DMS153 treated with DMSO at 0.1 percent for 48 hours (cell line): Measurements from ENCODE around the gene MKRN3.
"Not testable (repeated sequence)": the region's sequence is repeated elsewhere in the genome, so short reads cannot be mapped to it uniquely, and the experiment has no call there.

Experiments
- DNase-seq: peaks from one replicate; lab custom pipeline; 2025; ENCODE audit not compliant: unreplicated experiment; lab: John Stamatoyannopoulos, UW

MKRN3 gene

DNA sequence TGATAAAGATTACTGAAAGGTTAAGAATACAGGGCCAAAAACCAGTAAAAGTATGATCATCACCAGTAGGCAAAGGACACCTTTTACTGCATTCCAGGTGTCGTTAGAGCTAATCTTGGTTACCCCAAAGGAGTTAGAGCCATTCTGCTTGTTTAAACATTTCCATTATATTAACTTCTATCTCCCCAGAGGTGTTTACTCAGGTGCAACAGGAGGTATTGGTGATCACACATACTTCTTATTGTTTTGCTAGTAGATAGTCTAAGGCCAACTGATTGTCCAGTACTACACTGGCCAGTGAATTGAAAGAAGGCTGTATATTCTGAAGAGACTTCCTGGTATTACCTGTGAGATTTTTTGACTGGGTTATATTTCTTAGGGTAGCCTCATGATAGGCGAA lies 22.8 kb downstream of the MKRN3 start:
- no peak for DNase-seq

DNA sequence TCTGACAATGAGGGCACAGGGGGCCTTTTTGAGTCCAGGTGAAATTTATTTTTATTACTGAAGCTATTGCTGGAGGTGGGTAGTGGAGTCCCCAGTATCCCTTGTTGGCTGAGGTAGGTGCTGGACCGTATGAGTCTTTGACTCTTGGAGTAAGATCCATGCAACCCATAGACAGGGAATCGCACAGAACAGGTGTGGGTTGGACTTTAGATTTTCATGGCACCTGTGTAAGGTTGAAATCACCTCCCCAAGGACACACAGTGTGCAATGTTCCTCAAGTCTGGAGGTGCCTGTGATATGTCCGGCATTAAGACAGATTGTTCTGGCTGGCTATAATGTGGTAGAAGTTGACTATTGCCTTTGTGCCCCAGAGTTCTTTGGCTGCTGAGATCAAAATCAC lies 23.5 kb downstream of the MKRN3 start:
- no peak for DNase-seq

- no peak for DNase-seq
Measured at GRCh38 chr15:23594252-23594770, 28.8 kb downstream of the MKRN3 start.

DNA sequence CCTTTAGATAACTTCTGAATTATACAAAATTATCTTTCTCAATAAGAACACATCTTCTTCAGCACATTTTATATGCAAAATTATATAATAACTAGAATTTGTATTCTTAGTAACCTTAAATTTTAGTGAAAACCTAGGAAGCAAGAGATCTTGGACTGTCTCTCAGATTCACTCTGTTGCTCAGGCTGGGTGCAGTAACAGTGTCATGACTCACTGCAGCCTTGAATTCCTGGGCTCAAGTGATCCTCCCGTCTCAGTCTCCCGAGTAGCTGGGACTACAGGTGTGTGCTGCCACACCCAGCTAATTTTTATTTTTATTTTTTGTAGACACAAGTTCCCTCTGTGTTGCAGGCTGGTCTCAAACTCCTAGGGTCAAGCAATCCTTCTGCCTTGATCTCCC lies 29.9 kb downstream of the MKRN3 start:
- DNase-seq, result no peak

DNA sequence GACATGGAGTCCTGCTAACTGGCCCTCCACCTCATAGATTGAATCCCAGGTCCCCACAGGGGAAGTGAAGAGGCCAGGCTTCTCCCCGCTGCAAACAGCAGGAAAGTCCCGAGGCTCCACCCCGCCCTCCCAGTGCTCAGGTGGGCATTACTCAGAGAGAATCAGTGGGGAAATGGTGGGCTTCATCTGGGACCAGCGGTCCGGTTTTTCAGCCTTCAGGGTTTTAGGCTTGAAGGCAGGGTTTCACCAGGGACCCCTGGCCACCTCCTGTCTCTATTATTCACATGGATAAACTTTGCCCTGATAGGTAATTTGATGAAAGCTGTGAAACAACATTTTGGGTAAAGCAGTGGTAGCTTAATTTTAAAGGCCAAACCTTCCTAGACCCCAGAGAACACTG lies 31.3 kb downstream of the MKRN3 start:
- no peak for DNase-seq

GRCh38 chr15:23597278-23597677 lies 31.8 kb downstream of the MKRN3 start:
- DNase-seq, result not testable (repeated sequence)

DNA sequence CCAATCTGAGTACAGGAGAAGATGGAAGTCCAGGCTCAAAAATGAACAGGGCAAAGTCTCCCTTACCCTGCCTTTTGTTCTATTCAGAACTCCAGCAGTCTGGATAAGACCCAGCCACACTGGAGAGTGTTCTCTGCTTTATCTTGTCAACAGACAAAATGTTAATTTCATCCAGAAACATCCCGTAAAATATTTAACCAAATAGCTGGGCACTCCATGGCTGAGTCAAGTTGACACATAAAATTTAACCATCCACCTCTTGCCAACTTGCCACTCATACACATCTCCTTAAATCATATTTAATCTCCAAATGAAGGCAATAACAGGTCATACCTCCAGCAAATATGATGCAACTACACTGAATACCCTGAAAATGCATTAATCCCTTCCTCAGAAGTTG lies 33.6 kb downstream of the MKRN3 start:
- DNase-seq, result no peak

- DNase-seq, result no peak
Measured at GRCh38 chr15:23602124-23602523, 36.6 kb downstream of the MKRN3 start.

DNA sequence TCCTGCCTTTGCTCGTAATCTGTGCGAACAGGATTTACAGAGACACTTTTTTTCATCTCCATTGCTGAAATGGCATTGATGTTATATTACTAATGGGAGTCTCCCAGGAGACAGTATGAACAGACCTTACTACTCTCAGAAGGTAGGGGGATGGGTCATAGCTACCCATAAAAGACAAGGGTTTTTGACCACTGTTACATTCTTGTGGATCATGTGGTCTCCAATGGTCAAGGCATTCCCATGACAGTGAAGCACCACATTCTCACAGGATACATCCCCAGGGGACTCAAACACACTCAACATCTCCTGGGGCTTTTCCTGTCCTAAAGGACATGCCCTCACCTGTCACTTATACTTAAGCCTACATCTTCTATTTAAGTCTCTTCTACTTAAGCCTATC lies 40.8 kb downstream of the MKRN3 start:
- DNase-seq, result no peak

- DNase-seq, result no peak
Measured at GRCh38 chr15:23616536-23616935, 51.1 kb downstream of the MKRN3 start.
